ENCODE results near the gene FGF3.

DNA sequence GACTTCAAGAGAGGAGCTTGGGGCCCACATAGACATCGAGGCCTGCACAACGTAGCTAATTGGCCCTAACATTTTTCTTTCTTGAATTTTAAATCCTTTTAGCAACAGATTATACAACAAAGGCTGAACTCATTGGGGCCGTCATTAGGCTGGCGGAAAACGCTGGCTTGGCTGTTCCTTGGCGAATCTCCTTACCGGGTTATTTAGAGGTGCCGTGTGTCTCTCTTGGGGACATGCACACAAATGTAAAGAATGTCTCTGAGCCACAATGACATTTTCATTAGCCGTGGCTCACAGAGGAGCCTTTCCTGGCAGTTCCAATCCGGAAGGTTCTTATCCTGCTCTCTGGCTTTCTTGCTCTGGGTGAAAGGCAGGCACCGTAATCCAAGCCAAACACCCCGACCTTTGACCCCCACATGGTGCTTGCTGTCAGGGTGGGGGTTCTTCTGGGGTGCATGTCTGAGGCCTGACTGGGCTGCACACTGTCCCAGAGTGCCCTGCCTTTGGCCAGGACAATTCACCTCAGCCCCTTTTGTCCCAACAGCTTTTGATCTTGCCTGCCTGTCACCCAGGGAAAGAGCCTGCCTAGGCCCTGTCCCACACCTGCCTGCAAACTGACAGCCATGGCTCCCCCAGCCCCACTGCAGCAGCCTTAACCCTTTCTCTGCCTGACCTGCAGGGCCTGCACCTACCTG is 9.2 kb upstream of the FGF3 start:
- TF ChIP-seq CTCF (IDR thresholded peaks at IDR 0.05), result no peak
- peak; percentile 31 for TF ChIP-seq EZH2 (IDR thresholded peaks at IDR 0.05)

All from neural progenitor cell (in vitro differentiated cells).